Neural cell (in vitro differentiated cells): ENCODE results near the gene NPAS2. TPM values are rescaled to one million over a fixed set of nuclear protein-coding genes. Genes with fewer than 3 reads are reported as not detected.

Source experiments
- H2AFZ ChIP-seq: fragments of 200-600, 300-800 bp; sonication (generic), shearing (Covaris generic); 2 replicates; pipeline ENCODE4 v1.6.0; 2014; ENCODE audit warnings: low read depth, mild to moderate bottlenecking, antibody characterized with exemption, low read length, moderate library complexity
- H3F3A ChIP-seq: fragments of 200-600 bp; shearing (Covaris generic); 2 replicates; pipeline ENCODE4 v1.6.1; 2016; ENCODE audit warnings: mild to moderate bottlenecking, moderate library complexity, mixed read lengths, antibody characterized with exemption, low read length; ENCODE audit not compliant: insufficient read depth, poor library complexity, severe bottlenecking
- H3K27ac ChIP-seq: fragments of 200-600, 300-800 bp; sonication (generic), shearing (Covaris generic); 2 replicates; pipeline ENCODE4 v1.5.1; 2014; ENCODE audit warnings: mild to moderate bottlenecking, low read length, moderate library complexity
- H3K27me3 ChIP-seq: fragments of 300-800, 200-600 bp; sonication (generic), shearing (Covaris generic); 2 replicates; pipeline ENCODE4 v1.6.0; 2014; ENCODE audit warnings: mild to moderate bottlenecking, low read depth, low read length, moderate library complexity; ENCODE audit not compliant: insufficient read depth
- H3K36me3 ChIP-seq: fragments of 300-800, 200-600 bp; sonication (generic), shearing (Covaris generic); 2 replicates; pipeline ENCODE4 v1.5.1; 2014; ENCODE audit warnings: mild to moderate bottlenecking, antibody characterized with exemption, low read length, moderate library complexity; ENCODE audit not compliant: insufficient read depth
- H3K4me2 ChIP-seq: fragments of 300-800, 200-600 bp; sonication (generic), shearing (Covaris generic); 2 replicates; pipeline ENCODE4 v1.6.0; 2014; ENCODE audit warnings: mild to moderate bottlenecking, low read length
- H3K4me3 ChIP-seq: fragments of 300-800, 200-600 bp; sonication (generic), shearing (Covaris generic); 2 replicates; pipeline ENCODE4 v1.5.1; 2014; ENCODE audit warnings: mild to moderate bottlenecking, low read length, moderate library complexity
- H3K79me2 ChIP-seq: fragments of 200-600 bp; shearing (Covaris generic); replicated peaks from 2 replicates; pipeline ENCODE4 v1.6.0; 2014; ENCODE audit warnings: mild to moderate bottlenecking, low read length, moderate library complexity; ENCODE audit not compliant: insufficient read depth
- H3K9ac ChIP-seq: fragments of 300-800, 200-600 bp; sonication (generic), shearing (Covaris generic); 2 replicates; pipeline ENCODE4 v1.6.1; 2016; ENCODE audit warnings: mild to moderate bottlenecking, low read length, mixed read lengths
- H3K9me2 ChIP-seq: fragments of 200-600 bp; shearing (Covaris generic); 2 replicates; pipeline ENCODE4 v1.6.1; 2016; ENCODE audit warnings: mild to moderate bottlenecking, low read length, mixed read lengths; ENCODE audit not compliant: insufficient read depth
- H3K9me3 ChIP-seq: fragments of 200-600, 300-800 bp; sonication (generic), shearing (Covaris generic); 2 replicates; pipeline ENCODE4 v1.6.1; 2016; ENCODE audit warnings: mild to moderate bottlenecking, mixed run types, low read length, moderate library complexity, mixed read lengths
- H4K20me1 ChIP-seq: fragments of 200-600 bp; shearing (Covaris generic); 2 replicates; pipeline ENCODE4 v1.6.1; 2016; ENCODE audit warnings: mild to moderate bottlenecking, mixed run types; ENCODE audit not compliant: insufficient read depth
- CTCF ChIP-seq: fragments of 450-650 bp; IDR thresholded peaks from 2 replicates; pipeline ENCODE4 v1.5.1; 2014; ENCODE audit warnings: antibody characterized with exemption, mild to moderate bottlenecking, moderate library complexity; ENCODE audit not compliant: poor library complexity, severe bottlenecking
- EP300 ChIP-seq: fragments of 450-650 bp; conservative IDR thresholded peaks from 2 replicates; pipeline ENCODE4 v1.6.1; 2014; ENCODE audit warnings: antibody characterized with exemption, mild to moderate bottlenecking, moderate library complexity; ENCODE audit not compliant: poor library complexity, severe bottlenecking
- EZH2 ChIP-seq: fragments of 200-600, 300-800 bp; shearing (Covaris generic), sonication (generic); IDR thresholded peaks from 2 replicates; pipeline ENCODE4 v1.6.1; 2014; ENCODE audit warnings: antibody characterized with exemption, low read length, borderline replicate concordance, mild to moderate bottlenecking; ENCODE audit not compliant: insufficient read depth, poor library complexity, severe bottlenecking
- MXI1 ChIP-seq: fragments of 450-650 bp; conservative IDR thresholded peaks from 2 replicates; pipeline ENCODE4 v1.6.1; 2014; ENCODE audit warnings: antibody characterized with exemption, mild to moderate bottlenecking; ENCODE audit not compliant: poor library complexity, severe bottlenecking
- POLR2AphosphoS5 ChIP-seq: IDR thresholded peaks from 2 replicates; pipeline ENCODE4 v1.6.1; 2012
- RAD21 ChIP-seq: fragments of 450-650 bp; conservative IDR thresholded peaks from 2 replicates; pipeline ENCODE4 v1.6.1; 2014; ENCODE audit warnings: antibody characterized with exemption, mild to moderate bottlenecking, moderate library complexity
- REST ChIP-seq: IDR thresholded peaks from 2 replicates; pipeline ENCODE4 v1.6.1; 2012; ENCODE audit warnings: borderline replicate concordance
- SMC3 ChIP-seq: fragments of 450-650 bp; conservative IDR thresholded peaks from 2 replicates; pipeline ENCODE4 v1.6.1; 2014; ENCODE audit warnings: antibody characterized with exemption, mild to moderate bottlenecking, moderate library complexity; ENCODE audit not compliant: poor library complexity
- TAF1 ChIP-seq: IDR thresholded peaks from 2 replicates; pipeline ENCODE4 v1.6.1; 2012; ENCODE audit warnings: low read depth
- polyA plus RNA-seq: library from polyadenylated mRNA; depleted of rRNA; stranded (reverse); fragments of >200 nt; gene quantifications from 2 replicates; pipeline ENCODE4 v1.2.3, GENCODE V29; 2014

NPAS2 gene
- polyA plus RNA-seq, 1 donor from 2014 or later = 2.1 TPM

- H3K4me3 ChIP-seq = no peak overlapping the region
- no peak overlapping the region for H3K4me2 ChIP-seq
- no peaks in the 10 kb centered on the region for H3K27me3 ChIP-seq
- H3K79me2 ChIP-seq = no peaks in the 10 kb centered on the region
- H3K9me3 ChIP-seq = peaks cover 5% of the 10 kb centered on the region
- H3K9me2 ChIP-seq = no peaks in the 10 kb centered on the region
- no peaks in the 10 kb centered on the region for H3K36me3 ChIP-seq
- no peak for TF ChIP-seq TAF1
- TF ChIP-seq MXI1 = no peak
- TF ChIP-seq CTCF = no peak
- TF ChIP-seq POLR2AphosphoS5 = no peak
- no peak for TF ChIP-seq RAD21
- TF ChIP-seq REST = no peak
- no peak for TF ChIP-seq SMC3
- TF ChIP-seq EP300 = no peak
- no peak for TF ChIP-seq EZH2
- no peak overlapping the region for H3K27ac ChIP-seq
- H2AFZ ChIP-seq = no peak overlapping the region
- H3F3A ChIP-seq = no peaks in the 10 kb centered on the region
- no peak overlapping the region for H3K9ac ChIP-seq
- H4K20me1 ChIP-seq = no peaks in the 10 kb centered on the region
These were observed 48.1 kb downstream of the NPAS2 start for GRCh38 chr2:100868083-100868482.

- no peaks in the 10 kb centered on the region for H3K36me3 ChIP-seq
These were observed 49.2 kb downstream of the NPAS2 start for GRCh38 chr2:100869120-100869519.

More at GRCh38 chr2:100869120-100869519, 49.2 kb downstream of the NPAS2 start:
- H3K79me2 ChIP-seq = no peaks in the 10 kb centered on the region
- TF ChIP-seq CTCF (no peak), RAD21 (no peak), MXI1 (no peak), EP300 (no peak), EZH2 (no peak), REST (no peak), POLR2AphosphoS5 (no peak), TAF1 (no peak), SMC3 (no peak)
- no peaks in the 10 kb centered on the region for H3F3A ChIP-seq
- H2AFZ ChIP-seq = no peak overlapping the region
- peaks cover 5% of the 10 kb centered on the region for H3K9me3 ChIP-seq
- no peak overlapping the region for H3K9ac ChIP-seq
- H3K9me2 ChIP-seq = no peaks in the 10 kb centered on the region
- no peak overlapping the region for H3K4me2 ChIP-seq
- no peak overlapping the region for H3K4me3 ChIP-seq
- H3K27ac ChIP-seq = no peak overlapping the region
- H3K27me3 ChIP-seq = no peaks in the 10 kb centered on the region
- H4K20me1 ChIP-seq = no peaks in the 10 kb centered on the region
